PC-9 (cell line): ENCODE data around the gene CDC42BPA. TPM values are rescaled to one million over a fixed set of nuclear protein-coding genes. Genes with fewer than 3 reads are reported as not detected.

Experiments
- BruUV-seq: library from RNA; stranded (reverse); fragments of 400-500 nt; replicated peaks from 2 replicates; lab custom pipeline; 2021; lab: Mats Ljungman, UMichigan
- CTCF ChIA-PET: fragments of 300-600 bp; sonication (Branson Sonifier 250); formaldehyde crosslinking; loops from one replicate; lab custom pipeline; 2022; ENCODE audit warnings: antibody characterized with exemption; lab: Charles Lee
- POLR2A ChIA-PET: fragments of 300-600 bp; sonication (Branson Sonifier 250); formaldehyde crosslinking; loops from one replicate; lab custom pipeline; 2022; ENCODE audit warnings: antibody characterized with exemption; ENCODE audit not compliant: unreplicated experiment; lab: Charles Lee
- DNase-seq, 2 experiments: peaks; one replicate each; pipeline versions ENCODE4 v3.0.0 to v3.0.0-alpha.2; 2015 to 2022; ENCODE audit warnings: mixed read lengths in 1 of 2
- H2AFZ ChIP-seq: fragments of 200-600 bp; sonication (generic); 2 replicates; pipeline ENCODE4 v1.8.1; 2017; ENCODE audit warnings: antibody characterized with exemption
- H3F3A ChIP-seq: fragments of 200-600 bp; sonication (generic); 2 replicates; pipeline ENCODE4 v1.8.1; 2017; ENCODE audit warnings: antibody characterized with exemption, mild to moderate bottlenecking, low read depth; ENCODE audit not compliant: insufficient read depth
- H3K27ac ChIP-seq: fragments of 200-600 bp; sonication (generic); 2 replicates; pipeline ENCODE4 v1.6.1; 2016; ENCODE audit warnings: mixed run types
- H3K27me3 ChIP-seq: fragments of 200-600 bp; sonication (generic); 2 replicates; pipeline ENCODE4 v1.6.1; 2016; ENCODE audit warnings: low read depth, mixed run types; ENCODE audit not compliant: insufficient read depth
- H3K36me3 ChIP-seq: fragments of 200-600 bp; sonication (generic); 2 replicates; pipeline ENCODE4 v1.6.1; 2016; ENCODE audit warnings: low read depth, mixed run types
- H3K4me1 ChIP-seq: fragments of 200-600 bp; sonication (generic); replicated peaks from 2 replicates; pipeline ENCODE4 v1.6.1; 2016; ENCODE audit warnings: mixed run types; ENCODE audit not compliant: insufficient read depth
- H3K4me2 ChIP-seq: fragments of 200-600 bp; sonication (generic); 2 replicates; pipeline ENCODE4 v1.6.1; 2017; ENCODE audit warnings: mixed run types
- H3K4me3 ChIP-seq: fragments of 200-600 bp; sonication (generic); 2 replicates; pipeline ENCODE4 v1.6.1; 2016; ENCODE audit warnings: mixed run types
- H3K79me2 ChIP-seq: fragments of 200-600 bp; sonication (generic); 2 replicates; pipeline ENCODE4 v1.6.1; 2017; ENCODE audit warnings: low read depth, mixed run types
- H3K9me2 ChIP-seq: fragments of 200-600 bp; sonication (generic); 2 replicates; pipeline ENCODE4 v1.8.1; 2017; ENCODE audit warnings: mild to moderate bottlenecking; ENCODE audit not compliant: insufficient read depth
- H3K9me3 ChIP-seq: fragments of 200-600 bp; sonication (generic); 2 replicates; pipeline ENCODE4 v1.8.1; 2016; ENCODE audit warnings: low read depth; ENCODE audit not compliant: insufficient read depth
- H4K20me1 ChIP-seq: fragments of 200-600 bp; sonication (generic); 2 replicates; pipeline ENCODE4 v1.8.1; 2017; ENCODE audit not compliant: insufficient read depth
- CTCF ChIP-seq: fragments of 200-600 bp; sonication (generic); conservative IDR thresholded peaks from 2 replicates; pipeline ENCODE4 v1.6.1; 2017; ENCODE audit warnings: mixed run types, antibody characterized with exemption, mild to moderate bottlenecking, moderate library complexity
- EZH2 ChIP-seq: fragments of 200-600 bp; sonication (generic); IDR thresholded peaks from 2 replicates; pipeline ENCODE4 v1.8.0; 2017; ENCODE audit warnings: antibody characterized with exemption, low read depth
- intact Hi-C: fragments of 100-400 bp; cut with micrococcal nuclease; formaldehyde crosslinking; loops from one replicate; pipeline ENCODE4 v1.10.0; 2022; ENCODE audit not compliant: unreplicated experiment
- total RNA-seq: library from RNA; stranded (reverse); gene quantifications from 2 replicates; pipeline ENCODE4 v1.2.3, GENCODE V29; 2021

Gene CDC42BPA
- total RNA-seq, 1 experiment from 2014 or later = 47.5 TPM

GRCh38 chr1:227328405-227329019 is 10.2 kb upstream of the CDC42BPA start:
- ChIA-PET POLR2A (no interaction called here), CTCF (no interaction called here)
- Histone ChIP-seq H3K79me2 (no peaks in the 10 kb centered on the region), H3K27ac (no peak overlapping the region), H3K36me3 (no peaks in the 10 kb centered on the region), H3K9me3 (no peaks in the 10 kb centered on the region), H3K4me2 (no peak overlapping the region), H3K4me3 (no peak overlapping the region), H3K9me2 (no peaks in the 10 kb centered on the region), H2AFZ (no peak overlapping the region), H4K20me1 (no peaks in the 10 kb centered on the region), H3K27me3 (no peaks in the 10 kb centered on the region), H3F3A (peaks cover 7% of the 10 kb centered on the region; the same call in 1 of the 2 replicates), H3K4me1 (peaks cover 6% of the 10 kb centered on the region)
- TF ChIP-seq CTCF = no peak
- TF ChIP-seq EZH2 = no peak
- no peak for DNase-seq
- BruUV-seq = no TSS peak
- intact Hi-C loops = no loop called here

- no peaks in the 10 kb centered on the region for H4K20me1 ChIP-seq
- H2AFZ ChIP-seq = no peak overlapping the region
- no peak overlapping the region for H3K4me3 ChIP-seq
- ChIA-PET CTCF (no interaction called here), POLR2A (no interaction called here)
- no peaks in the 10 kb centered on the region for H3K9me3 ChIP-seq
- no peaks in the 10 kb centered on the region for H3K79me2 ChIP-seq
- H3K36me3 ChIP-seq = no peaks in the 10 kb centered on the region
- H3K4me1 ChIP-seq = peaks cover 17% of the 10 kb centered on the region
- H3K4me2 ChIP-seq = no peak overlapping the region
- intact Hi-C loops = no loop called here
- TF ChIP-seq CTCF = no peak
- TF ChIP-seq EZH2 = no peak
- no peak for DNase-seq
- no peak overlapping the region for H3K27ac ChIP-seq
- peaks cover 13% of the 10 kb centered on the region; the same call in 1 of the 2 replicates for H3F3A ChIP-seq
- no peaks in the 10 kb centered on the region for H3K9me2 ChIP-seq
- H3K27me3 ChIP-seq = no peaks in the 10 kb centered on the region
- no TSS peak for BruUV-seq
These were observed 6.9 kb upstream of the CDC42BPA start for GRCh38 chr1:227325156-227325555.

- H3K27me3 ChIP-seq = no peaks in the 10 kb centered on the region
- H3K9me2 ChIP-seq = no peaks in the 10 kb centered on the region
- ChIA-PET POLR2A (interaction anchor here (0.6 kb wide), 2 partner anchors 412 to 420 kb away, joined by 3 to 5 read pairs; no protein-coding TSS in a partner anchor), CTCF (no interaction called here)
- no peak overlapping the region for H3K4me3 ChIP-seq
- H2AFZ ChIP-seq = no peak overlapping the region
- H3K27ac ChIP-seq = peak overlapping the region; percentile 40; the same call in 1 of the 2 replicates
- DNase-seq = no peak
- peak overlapping the region; percentile 48; the same call in 1 of the 2 replicates for H3K4me2 ChIP-seq
- intact Hi-C loops = no loop called here
- H3F3A ChIP-seq = peaks cover 25% of the 10 kb centered on the region; the same call in 1 of the 2 replicates
- no peaks in the 10 kb centered on the region for H3K36me3 ChIP-seq
- H3K9me3 ChIP-seq = no peaks in the 10 kb centered on the region
- H3K79me2 ChIP-seq = no peaks in the 10 kb centered on the region
- H4K20me1 ChIP-seq = no peaks in the 10 kb centered on the region
- no TSS peak for BruUV-seq
- H3K4me1 ChIP-seq = peaks cover 25% of the 10 kb centered on the region
- TF ChIP-seq EZH2 = no peak
- no peak for TF ChIP-seq CTCF
These were observed 5.6 kb upstream of the CDC42BPA start for GRCh38 chr1:227323967-227324268.
